Measurements from ENCODE around the gene KLHL22.

The KLHL22 gene

GRCh38 chr22:20503816-20504215, 8.2 kb upstream of the KLHL22 start:
- TF ChIP-seq CTCF (IDR thresholded peaks at IDR 0.05; ENCODE audit: control extremely low read depth, extremely low read depth, low read depth, missing control alignments), result no peak
- DNase-seq (ENCODE audit: extremely low spot score), result no peak
- ChIA-PET POLR2A (no interaction called here), CTCF (interaction anchor here (1.4 kb wide), 1 partner anchor 86 kb away, joined by 3 read pairs; no protein-coding TSS in a partner anchor)

GRCh38 chr22:20499769-20500168, 4.2 kb upstream of the KLHL22 start:
- DNase-seq (ENCODE audit: extremely low spot score), result no peak
- ChIA-PET POLR2A (interaction anchor here (0.7 kb wide), 1 partner anchor 1662 kb away, joined by 5 read pairs; no protein-coding TSS in a partner anchor), CTCF (no interaction called here)
- TF ChIP-seq CTCF (IDR thresholded peaks at IDR 0.05; ENCODE audit: control extremely low read depth, extremely low read depth, low read depth, missing control alignments), result no peak

GRCh38 chr22:20498913-20499312, 3.3 kb upstream of the KLHL22 start:
- ChIA-PET POLR2A (no interaction called here), CTCF (interaction anchor here (1.0 kb wide), 1 partner anchor 9 kb away, joined by 8 read pairs; the partner anchor contains the start of gene MED15)
- DNase-seq (ENCODE audit: extremely low spot score), result no peak
- TF ChIP-seq CTCF (IDR thresholded peaks at IDR 0.05; ENCODE audit: control extremely low read depth, extremely low read depth, low read depth, missing control alignments), result no peak

GRCh38 chr22:20497426-20497825, 1.8 kb upstream of the KLHL22 start:
- CTCF ChIA-PET, result interaction anchor here (1.0 kb wide), 1 partner anchor 16 kb away, joined by 3 read pairs; no protein-coding TSS in a partner anchor
- DNase-seq (ENCODE audit: extremely low spot score), result no peak
- POLR2A ChIA-PET, result no interaction called here

GRCh38 chr22:20495861-20496681, 476 bp upstream of the KLHL22 start:
- TF ChIP-seq CTCF (IDR thresholded peaks at IDR 0.05; ENCODE audit: control extremely low read depth, extremely low read depth, low read depth, missing control alignments), result peak; percentile 95
- POLR2A ChIA-PET, result interaction anchor here (0.6 kb wide), 2 partner anchors 28 to 36 kb away, joined by 4 read pairs; no protein-coding TSS in a partner anchor
- CTCF ChIA-PET, result no interaction called here
- peak; percentile 98 for DNase-seq (ENCODE audit: extremely low spot score)

More at GRCh38 chr22:20497426-20497825, 1.8 kb upstream of the KLHL22 start:
- TF ChIP-seq CTCF (IDR thresholded peaks at IDR 0.05; ENCODE audit: control extremely low read depth, extremely low read depth, low read depth, missing control alignments), result no peak

- DNase-seq (ENCODE audit: extremely low spot score), result no peak
- no peak for TF ChIP-seq CTCF (IDR thresholded peaks at IDR 0.05; ENCODE audit: control extremely low read depth, extremely low read depth, low read depth, missing control alignments)
- ChIA-PET CTCF (interaction anchor here (1.0 kb wide), 2 partner anchors 9 to 35 kb away, joined by 3 read pairs; no protein-coding TSS in a partner anchor), POLR2A (no interaction called here)
Measured at GRCh38 chr22:20491346-20491745, 4.2 kb downstream of the KLHL22 start.
